Adipocyte (in vitro differentiated cells): ENCODE measurements around the gene LST1.
"Not testable (repeated sequence)": the region's sequence is repeated elsewhere in the genome, so short reads cannot be mapped to it uniquely, and the experiment has no call there.

ENCODE experiments used
- DNase-seq: peaks from one replicate; pipeline ENCODE4 v3.0.0-alpha.2; 2015; ENCODE audit warnings: low read depth
- H3K27me3 ChIP-seq: replicated peaks from 2 replicates; pipeline ENCODE4 v1.7.0; 2013; ENCODE audit warnings: mild to moderate bottlenecking, low read length, moderate library complexity; ENCODE audit not compliant: control insufficient read depth, insufficient read depth
- H3K36me3 ChIP-seq: 2 replicates; pipeline ENCODE4 v1.7.0; 2013; ENCODE audit warnings: low read length, mild to moderate bottlenecking, moderate library complexity; ENCODE audit not compliant: control insufficient read depth, insufficient read depth, severe bottlenecking
- H3K4me1 ChIP-seq: 2 replicates; pipeline ENCODE4 v1.7.0; 2013; ENCODE audit warnings: mild to moderate bottlenecking, low read length, moderate library complexity; ENCODE audit not compliant: control insufficient read depth, insufficient read depth
- H3K4me3 ChIP-seq: 2 replicates; pipeline ENCODE4 v1.7.0; 2013; ENCODE audit warnings: mild to moderate bottlenecking, low read length, moderate library complexity
- H3K9ac ChIP-seq: 2 replicates; pipeline ENCODE4 v1.7.0; 2013; ENCODE audit warnings: mild to moderate bottlenecking, low read length, moderate library complexity
- H3K9me3 ChIP-seq: 2 replicates; pipeline ENCODE4 v1.7.0; 2013; ENCODE audit warnings: mild to moderate bottlenecking, low read length, moderate library complexity; ENCODE audit not compliant: control insufficient read depth

LST1 gene

DNA sequence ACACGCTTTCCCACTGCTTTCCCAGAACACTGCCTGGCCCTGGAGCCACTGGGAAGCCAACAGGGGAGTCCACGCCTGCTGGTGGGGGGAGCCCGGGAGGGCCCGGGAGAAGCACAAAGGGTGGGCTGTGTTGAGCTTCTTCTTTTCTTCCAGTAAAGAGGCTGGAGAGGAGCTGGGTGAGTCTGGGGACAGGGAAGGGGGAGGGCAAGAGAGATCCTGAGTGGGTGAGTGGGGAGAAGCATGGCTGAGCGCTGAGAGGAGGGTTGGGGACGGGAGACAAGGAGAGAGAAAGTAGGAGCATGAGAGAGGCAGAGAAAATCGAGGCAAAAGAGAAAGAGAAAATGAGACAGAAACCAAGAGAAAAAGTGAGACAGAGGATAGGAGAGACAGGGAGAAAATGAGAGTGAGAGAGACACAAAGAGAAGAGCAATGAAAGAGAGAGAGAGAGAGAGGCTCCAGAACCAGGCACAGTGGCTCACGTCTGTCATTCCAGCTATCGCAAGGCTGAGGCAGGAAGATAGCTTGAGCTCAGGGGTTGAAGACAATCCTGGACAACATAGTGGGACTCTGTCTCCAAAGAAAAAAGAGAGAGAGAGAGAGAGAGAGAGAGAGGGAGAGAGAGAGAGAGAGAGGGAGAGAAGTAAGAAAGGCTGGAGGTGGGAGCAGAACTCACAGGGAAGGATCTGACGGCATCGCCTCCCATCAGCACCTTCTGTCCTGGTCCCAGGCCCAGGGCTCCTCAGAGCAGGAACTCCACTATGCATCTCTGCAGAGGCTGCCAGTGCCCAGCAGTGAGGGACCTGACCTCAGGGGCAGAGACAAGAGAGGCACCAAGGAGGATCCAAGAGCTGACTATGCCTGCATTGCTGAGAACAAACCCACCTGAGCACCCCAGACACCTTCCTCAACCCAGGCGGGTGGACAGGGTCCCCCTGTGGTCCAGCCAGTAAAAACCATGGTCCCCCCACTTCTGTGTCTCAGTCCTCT is 2.0 kb downstream of the LST1 start:
- no peak overlapping the region for H3K9ac ChIP-seq
- H3K36me3 ChIP-seq, result no peaks in the 10 kb centered on the region
- H3K27me3 ChIP-seq, result no peaks in the 10 kb centered on the region
- no peak for DNase-seq
- no peak overlapping the region for H3K4me3 ChIP-seq
- H3K9me3 ChIP-seq, result no peaks in the 10 kb centered on the region
- H3K4me1 ChIP-seq, result no peaks in the 10 kb centered on the region

- DNase-seq, result no peak
- Histone ChIP-seq H3K9me3 (no peaks in the 10 kb centered on the region), H3K4me3 (no peak overlapping the region), H3K36me3 (no peaks in the 10 kb centered on the region), H3K27me3 (no peaks in the 10 kb centered on the region), H3K9ac (no peak overlapping the region), H3K4me1 (no peaks in the 10 kb centered on the region)
Measured at GRCh38 chr6:31588871-31589650, 3.0 kb downstream of the LST1 start.

GRCh38 chr6:31590691-31591090 is 4.6 kb downstream of the LST1 start:
- not testable (repeated sequence) for H3K4me1 ChIP-seq, H3K9ac ChIP-seq, H3K27me3 ChIP-seq, H3K9me3 ChIP-seq, H3K36me3 ChIP-seq, DNase-seq, H3K4me3 ChIP-seq

GRCh38 chr6:31592396-31592771 is 6.3 kb downstream of the LST1 start:
- Histone ChIP-seq H3K4me1 (no peaks in the 10 kb centered on the region), H3K27me3 (no peaks in the 10 kb centered on the region), H3K4me3 (no peak overlapping the region), H3K9me3 (no peaks in the 10 kb centered on the region), H3K9ac (no peak overlapping the region), H3K36me3 (no peaks in the 10 kb centered on the region)
- DNase-seq, result no peak

GRCh38 chr6:31597006-31597405 is 10.9 kb downstream of the LST1 start:
- peak; percentile 41 for DNase-seq
- Histone ChIP-seq H3K4me3 (no peak overlapping the region), H3K4me1 (no peaks in the 10 kb centered on the region), H3K9ac (no peak overlapping the region), H3K27me3 (no peaks in the 10 kb centered on the region), H3K9me3 (no peaks in the 10 kb centered on the region), H3K36me3 (no peaks in the 10 kb centered on the region)

GRCh38 chr6:31607317-31607716 is 21.2 kb downstream of the LST1 start:
- Histone ChIP-seq H3K27me3 (no peaks in the 10 kb centered on the region), H3K4me1 (no peaks in the 10 kb centered on the region), H3K36me3 (no peaks in the 10 kb centered on the region), H3K9ac (no peak overlapping the region), H3K4me3 (no peak overlapping the region), H3K9me3 (no peaks in the 10 kb centered on the region)
- DNase-seq, result no peak

GRCh38 chr6:31609519-31610406 is 23.7 kb downstream of the LST1 start:
- H3K9me3 ChIP-seq, result no peaks in the 10 kb centered on the region
- H3K27me3 ChIP-seq, result no peaks in the 10 kb centered on the region
- DNase-seq, result no peak
- H3K4me3 ChIP-seq, result no peak overlapping the region
- no peaks in the 10 kb centered on the region for H3K36me3 ChIP-seq
- no peak overlapping the region for H3K9ac ChIP-seq
- no peaks in the 10 kb centered on the region for H3K4me1 ChIP-seq

DNA sequence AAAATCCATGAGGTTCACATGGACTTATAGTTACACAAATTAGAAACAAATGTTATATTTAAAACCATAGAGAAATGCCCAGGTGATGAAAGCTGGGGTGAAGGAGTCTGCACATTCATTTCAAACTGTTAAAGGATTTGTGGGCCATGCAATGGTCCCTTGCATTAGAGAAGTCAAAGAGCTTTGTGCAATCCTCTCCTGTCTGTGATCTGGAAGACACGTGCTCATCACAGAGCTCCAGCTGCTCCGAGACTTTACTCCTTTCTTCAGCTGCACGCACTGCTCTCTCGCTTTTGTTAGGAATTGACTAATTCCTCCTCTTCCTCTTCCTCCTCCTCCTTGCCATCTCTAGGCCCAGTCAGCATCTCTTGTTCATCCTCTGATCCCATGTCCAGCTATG is 24.9 kb downstream of the LST1 start:
- Histone ChIP-seq H3K36me3 (no peaks in the 10 kb centered on the region), H3K4me1 (no peaks in the 10 kb centered on the region), H3K27me3 (no peaks in the 10 kb centered on the region), H3K4me3 (no peak overlapping the region), H3K9me3 (no peaks in the 10 kb centered on the region), H3K9ac (no peak overlapping the region)
- DNase-seq, result peak; percentile 24

DNA sequence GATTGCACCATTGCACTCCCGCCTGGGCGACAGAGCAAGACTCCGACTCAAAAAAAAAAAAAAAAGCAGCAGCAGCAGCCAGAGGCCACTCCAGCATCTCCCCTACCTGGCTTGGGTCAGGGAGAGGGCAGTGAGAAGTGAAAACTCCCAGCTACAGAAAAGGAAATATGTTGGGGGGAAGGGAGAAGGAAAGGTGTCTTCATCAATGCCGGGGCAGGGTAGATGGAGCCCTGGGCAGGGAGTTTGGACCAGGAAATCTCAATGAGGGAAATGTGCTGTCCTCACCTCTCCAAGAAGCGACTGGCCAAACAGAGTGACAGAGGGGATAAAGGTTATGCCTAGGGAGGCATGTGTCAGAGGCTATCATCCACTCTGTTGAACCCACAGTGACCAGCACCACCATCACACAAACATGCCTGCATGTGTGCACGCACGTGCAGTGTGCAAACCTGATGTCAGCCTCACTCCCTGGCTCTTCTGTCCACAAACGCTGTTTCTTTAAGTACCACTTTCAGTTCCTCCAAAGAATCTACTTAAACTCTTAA is 28.1 kb downstream of the LST1 start:
- no peaks in the 10 kb centered on the region for H3K36me3 ChIP-seq
- H3K4me1 ChIP-seq, result no peaks in the 10 kb centered on the region
- no peak overlapping the region for H3K4me3 ChIP-seq
- no peak for DNase-seq
- no peaks in the 10 kb centered on the region for H3K9me3 ChIP-seq
- H3K9ac ChIP-seq, result no peak overlapping the region
- no peaks in the 10 kb centered on the region for H3K27me3 ChIP-seq

- H3K36me3 ChIP-seq, result no peaks in the 10 kb centered on the region
- DNase-seq, result no peak
- H3K4me1 ChIP-seq, result no peaks in the 10 kb centered on the region
- no peak within 1 kb of the TSS for H3K9ac ChIP-seq
- no peak within 1 kb of the TSS for H3K4me3 ChIP-seq
- H3K9me3 ChIP-seq, result no peaks in the 10 kb centered on the region
- H3K27me3 ChIP-seq, result no peaks in the 10 kb centered on the region
Measured at GRCh38 chr6:31614684-31615578, 28.9 kb downstream of the LST1 start, which contains the start of gene AIF1. TSS of gene AIF1 (plus strand) at chr6:31615234. CDS start at chr6:31615330, 96 bp downstream.
